Central memory CD4-positive, alpha-beta T cell (primary cell): Measurements from ENCODE around the gene HS3ST3A1.

Experiments used
- DNase-seq: peaks from one replicate; pipeline ENCODE4 v3.0.0; 2022
- total RNA-seq, 3 experiments: gene quantifications; one replicate each; lab custom pipeline; 2026; lab: John Stamatoyannopoulos, UW

Gene HS3ST3A1
- 0 reads per million in 3 experiments for total RNA-seq

GRCh38 chr17:13601776-13602551, at the start of gene HS3ST3A1:
Gene HS3ST3A1, minus strand, starts transcription at chr17:13601929. Its CDS starts 800 bp downstream, at chr17:13601129.
- DNase-seq, result no peak

- no peak for DNase-seq
These were observed 48.5 kb upstream of the HS3ST3A1 start for GRCh38 chr17:13650096-13650675.

DNA sequence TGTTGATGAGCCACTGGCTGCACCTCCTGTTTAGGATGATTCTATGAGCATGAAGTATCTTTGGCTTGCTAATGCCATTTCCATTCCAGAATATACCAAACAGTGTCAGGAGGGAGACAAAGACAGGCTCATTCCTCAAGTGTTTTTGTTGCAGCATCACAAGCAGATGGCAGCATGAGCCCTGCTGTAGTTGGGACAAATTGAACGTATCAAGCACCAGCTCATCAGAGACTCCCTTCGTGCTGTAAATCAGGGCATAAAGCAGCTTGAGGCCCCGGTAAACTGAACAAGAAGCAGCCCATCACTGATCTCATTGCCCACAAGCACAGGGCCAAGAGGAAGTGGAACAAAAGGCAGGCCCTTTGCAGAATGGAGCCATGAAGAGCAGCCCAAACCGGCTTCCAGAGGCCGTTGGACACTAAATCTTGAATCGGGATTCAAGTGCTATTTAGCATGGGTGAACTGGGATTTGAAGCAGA, 45.9 kb upstream of the HS3ST3A1 start:
- DNase-seq, result no peak

- no peak for DNase-seq
These were observed 45.3 kb upstream of the HS3ST3A1 start for GRCh38 chr17:13646969-13647542.

GRCh38 chr17:13646411-13646810, 44.7 kb upstream of the HS3ST3A1 start:
- no peak for DNase-seq

DNA sequence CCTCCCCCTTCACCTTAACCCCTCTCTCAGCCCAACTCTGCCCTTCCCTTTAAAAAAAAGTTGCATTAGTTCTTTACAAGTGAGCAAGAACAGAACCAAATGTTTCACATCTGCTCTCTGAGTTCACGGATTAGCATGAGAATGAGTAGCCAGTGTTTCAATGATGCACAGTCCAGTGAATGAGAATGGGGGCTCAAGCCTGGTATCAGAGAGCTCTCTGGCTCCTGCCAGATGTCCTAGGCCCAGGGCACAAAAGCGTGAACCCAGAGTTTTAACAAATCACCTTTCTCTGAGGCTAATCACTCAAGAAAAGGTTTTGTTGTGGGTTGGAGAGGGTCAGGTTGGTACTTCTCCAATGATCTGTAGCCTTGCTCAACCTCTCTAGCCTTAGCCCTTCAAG, 41.5 kb upstream of the HS3ST3A1 start:
- DNase-seq, result no peak

DNA sequence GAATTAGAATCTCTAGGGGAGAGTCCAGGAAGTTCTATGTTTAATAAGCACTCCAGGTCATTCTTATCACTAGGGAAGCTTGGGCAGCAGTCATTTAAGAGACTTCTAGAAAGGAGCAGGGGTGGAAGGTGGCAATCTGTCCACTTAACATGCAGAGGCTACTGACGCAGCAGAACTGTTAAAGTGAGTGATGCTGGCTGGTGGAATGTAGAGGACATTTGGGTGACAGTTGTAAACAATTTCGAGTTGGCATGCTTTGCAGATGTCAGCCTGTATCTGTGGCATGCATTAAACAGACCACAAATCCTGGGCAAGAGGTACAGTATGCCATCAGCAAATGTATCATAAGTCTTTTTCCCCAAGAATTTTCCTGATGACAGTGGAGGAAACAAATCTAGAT, 40.5 kb upstream of the HS3ST3A1 start:
- no peak for DNase-seq

DNA sequence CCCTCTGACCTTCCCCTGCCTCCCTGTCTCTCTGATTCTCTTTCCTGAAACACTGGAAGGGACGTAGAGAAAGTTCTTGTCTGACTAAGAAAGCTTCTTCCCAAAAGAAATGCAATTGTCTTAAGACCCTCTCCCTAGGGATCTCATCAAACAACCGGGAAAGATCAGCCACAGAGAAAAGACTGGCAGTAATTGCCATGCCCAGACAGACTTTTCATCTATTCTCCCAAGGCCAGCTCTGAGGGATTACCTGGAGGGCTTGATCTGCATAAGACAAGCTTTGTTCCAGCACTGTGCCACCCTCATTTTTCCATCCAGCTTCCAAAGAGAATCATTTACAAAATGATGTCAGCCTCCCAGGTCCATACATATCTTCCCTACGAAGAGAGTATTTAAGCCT, 38.8 kb upstream of the HS3ST3A1 start:
- no peak for DNase-seq

DNA sequence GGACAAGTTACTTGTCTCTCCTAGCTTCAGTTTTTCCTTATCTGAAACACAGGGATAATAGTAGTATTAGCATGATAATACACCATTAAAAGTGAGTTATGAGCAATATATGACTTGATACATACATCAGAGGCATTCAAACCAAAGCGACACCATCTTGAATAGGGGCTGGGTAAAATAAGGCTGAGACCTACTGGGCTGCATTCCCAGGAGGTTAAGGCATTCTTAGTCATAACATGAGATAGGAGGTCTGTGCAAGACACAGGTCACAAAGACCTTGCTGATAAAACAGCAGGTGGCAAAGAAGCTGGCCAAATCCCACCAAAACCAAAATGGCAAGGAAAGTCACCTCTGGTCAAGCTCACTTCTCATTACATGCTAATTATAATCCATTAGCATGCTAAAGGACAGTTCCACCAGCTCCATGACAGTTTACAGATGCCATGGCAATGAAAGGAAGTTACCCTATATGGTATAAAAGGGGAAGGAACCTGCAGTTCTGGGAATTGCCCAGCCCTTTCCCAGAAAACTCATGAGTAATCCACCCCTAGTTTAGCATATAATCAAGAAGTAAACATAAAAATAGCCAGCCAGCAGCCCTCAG, 37.2 kb upstream of the HS3ST3A1 start:
- DNase-seq, result no peak

- no peak for DNase-seq
These were observed 35.2 kb upstream of the HS3ST3A1 start for GRCh38 chr17:13636951-13637350.

DNA sequence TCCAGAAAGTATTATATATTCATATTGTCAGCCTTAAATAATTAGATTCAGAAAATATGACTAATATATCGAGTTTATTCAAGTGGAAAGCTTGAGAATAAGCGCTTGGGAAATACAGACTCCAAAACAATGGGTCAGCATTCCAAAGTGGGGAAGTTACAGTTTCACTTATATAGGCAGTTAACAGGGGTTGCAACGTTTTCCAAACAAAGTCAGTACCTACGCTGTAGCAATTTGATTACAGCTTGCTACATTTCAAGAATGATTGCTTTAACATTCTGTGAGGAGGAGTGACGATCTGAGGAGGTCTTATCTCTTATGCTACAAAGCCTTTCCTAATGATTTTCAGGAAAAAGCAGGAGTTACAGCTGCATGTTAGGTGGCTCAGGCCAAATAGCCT, 34.2 kb upstream of the HS3ST3A1 start:
- no peak for DNase-seq

- DNase-seq, result no peak
These were observed 32.3 kb upstream of the HS3ST3A1 start for GRCh38 chr17:13634021-13634420.

- no peak for DNase-seq
These were observed 29.8 kb upstream of the HS3ST3A1 start for GRCh38 chr17:13631529-13631928.

- no peak for DNase-seq
These were observed 25.0 kb upstream of the HS3ST3A1 start for GRCh38 chr17:13626703-13627102.

DNA sequence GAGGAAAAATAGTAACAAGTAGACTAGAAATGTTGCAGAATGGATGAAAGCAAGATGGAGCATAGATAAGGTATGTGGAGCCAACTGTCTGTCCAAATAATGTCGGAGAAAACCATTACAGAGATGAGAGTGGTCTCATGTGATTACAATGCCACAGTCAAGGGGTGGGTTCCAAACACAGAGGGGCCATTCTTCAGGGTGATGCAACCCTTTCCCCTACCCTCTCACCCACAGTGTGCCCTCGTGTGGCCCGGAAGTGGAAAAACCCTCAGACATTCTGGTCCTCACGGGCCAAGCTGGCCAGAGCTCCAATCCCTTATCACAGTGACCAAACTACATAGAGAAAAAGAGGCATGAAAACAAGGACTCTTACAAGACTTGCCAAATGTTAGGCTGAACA, 17.7 kb upstream of the HS3ST3A1 start:
- DNase-seq, result no peak

- no peak for DNase-seq
These were observed 14.3 kb upstream of the HS3ST3A1 start for GRCh38 chr17:13616031-13616430.

DNA sequence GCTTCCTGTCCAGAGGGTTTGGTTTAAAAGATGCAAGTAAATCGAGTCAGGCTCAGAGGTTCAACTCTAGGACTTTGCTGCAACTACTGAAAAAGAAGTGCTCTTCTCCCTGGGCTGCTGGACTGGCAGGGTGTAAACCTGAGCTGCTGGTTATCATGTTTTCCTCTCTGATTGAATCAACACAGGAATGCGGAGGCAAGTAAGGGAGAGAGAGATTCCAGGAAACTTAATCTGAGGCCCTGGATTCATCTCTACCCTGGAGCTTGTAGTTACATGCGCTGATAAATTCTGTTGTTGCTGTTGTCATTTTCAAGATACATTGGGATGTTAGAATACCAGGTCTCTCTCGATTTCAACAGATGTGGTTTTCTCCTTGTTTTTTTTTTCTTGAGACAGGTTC, 8.2 kb upstream of the HS3ST3A1 start:
- DNase-seq, result no peak

DNA sequence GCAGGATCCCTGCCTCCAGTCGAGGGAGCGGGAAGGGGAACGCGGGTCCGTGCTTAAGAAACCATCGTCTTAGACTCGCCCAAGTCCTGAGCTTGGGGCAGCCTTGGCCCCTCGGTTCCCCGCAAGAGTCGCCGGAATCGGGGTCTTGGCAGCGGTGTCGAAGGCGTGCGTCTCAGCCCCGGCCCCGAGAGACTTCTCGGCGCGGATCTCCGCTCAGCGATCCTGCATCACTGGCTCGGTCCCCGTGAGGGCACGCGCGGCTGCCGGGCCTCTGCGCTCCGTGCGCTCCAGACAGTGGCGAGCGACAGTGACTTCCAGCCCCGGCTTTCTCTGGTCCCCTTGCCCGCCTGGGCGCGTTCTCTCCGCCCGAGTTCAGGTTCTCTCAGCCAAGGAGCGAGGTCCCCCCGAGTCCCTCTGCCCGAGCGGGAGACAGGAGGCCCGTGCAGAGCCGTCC, 380 bp downstream of the HS3ST3A1 start:
- no peak for DNase-seq

- no peak for DNase-seq
These were observed 1.0 kb downstream of the HS3ST3A1 start for GRCh38 chr17:13600475-13601321.

DNA sequence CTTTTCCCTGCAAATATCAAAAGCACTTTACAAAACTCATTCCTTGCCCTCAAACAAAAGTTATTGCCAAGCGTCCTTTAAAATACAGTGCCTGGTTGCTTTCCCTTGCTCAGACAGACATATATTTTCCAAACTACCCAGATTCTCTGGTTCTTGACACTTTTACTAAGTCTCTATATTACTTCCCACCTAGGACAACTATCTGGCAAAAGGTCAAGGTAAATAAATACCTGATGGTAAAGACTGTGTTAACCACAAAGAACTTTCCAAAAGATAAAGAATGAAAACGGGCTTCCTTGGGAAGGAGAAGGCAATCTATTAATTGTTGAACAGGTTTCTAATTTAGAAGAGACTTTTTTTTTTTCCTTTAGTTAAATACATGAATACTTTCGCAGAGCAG, 1.9 kb downstream of the HS3ST3A1 start:
- DNase-seq, result no peak

DNA sequence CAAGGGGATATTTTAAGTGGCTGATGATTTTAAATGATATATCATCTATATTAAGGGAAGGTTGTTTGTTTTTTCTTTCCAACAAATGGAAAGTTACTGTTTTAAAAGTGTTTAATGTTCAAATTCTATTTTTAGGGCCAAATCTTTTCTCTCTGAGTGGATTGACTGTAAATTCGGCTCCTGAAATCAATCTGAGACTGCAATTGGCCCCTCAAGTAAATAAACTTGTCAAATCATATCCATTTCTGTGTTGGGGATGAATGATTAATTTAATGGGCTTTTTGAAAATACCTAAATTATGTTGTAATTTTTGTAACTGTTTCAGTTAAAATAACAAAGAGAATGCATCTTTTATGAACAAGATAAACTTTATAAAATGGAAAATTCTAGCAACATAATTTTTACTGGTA, 2.6 kb downstream of the HS3ST3A1 start:
- no peak for DNase-seq

DNA sequence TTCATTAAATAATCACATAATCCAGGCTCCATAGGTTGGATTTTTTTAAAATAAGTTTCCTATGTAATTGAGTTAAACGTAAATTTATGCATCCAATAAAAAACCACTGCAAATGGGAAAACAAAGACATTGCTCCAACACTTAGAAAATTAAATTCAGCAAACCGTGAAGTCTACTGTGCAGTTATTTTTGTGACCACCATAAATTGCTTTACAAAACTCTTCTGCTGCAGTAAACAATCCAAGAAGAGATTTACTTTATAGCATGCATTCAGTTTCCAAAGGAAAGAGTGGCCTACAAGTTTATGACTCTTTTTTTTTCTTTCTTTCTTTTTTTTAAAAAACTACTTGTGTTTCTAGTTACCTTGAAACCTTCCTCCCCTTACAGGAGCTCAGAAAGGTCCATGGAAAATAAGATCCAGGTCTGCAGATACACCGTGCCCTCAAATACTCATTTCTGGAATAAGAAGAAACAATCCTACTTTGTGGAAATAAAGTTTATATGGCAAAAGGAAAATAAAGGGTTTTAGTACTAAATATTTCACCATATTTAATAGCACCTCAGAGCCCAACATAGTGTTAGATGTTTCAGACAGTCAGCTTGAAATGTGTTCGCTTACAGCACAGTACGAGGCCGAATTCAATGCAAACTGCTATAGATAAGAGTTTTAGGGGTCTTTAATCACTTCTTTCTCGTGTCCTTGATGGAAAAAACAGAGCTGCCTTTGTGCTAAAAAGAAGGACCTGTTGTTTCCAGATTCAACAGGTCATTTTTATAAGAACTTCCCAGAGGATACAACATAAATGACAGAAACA, 3.2 kb downstream of the HS3ST3A1 start:
- no peak for DNase-seq
